ENCODE data around the gene SDCBP2. TPM values are rescaled to one million over a fixed set of nuclear protein-coding genes. Genes with fewer than 3 reads are reported as not detected.

The SDCBP2 gene
- polyA plus RNA-seq, 1 donor (not counting 4 experiments of a cell fraction or from before 2014, with no cell fraction given), result 36.0 TPM

- dilution Hi-C loops (cut with MboI; ENCODE audit: extremely low pct_ligation_motif_present, low sequenced_read_pairs), result no loop called here
Measured at GRCh38 chr20:1308702-1309095, 20.2 kb downstream of the SDCBP2 start.

GRCh38 chr20:1308067-1308701 is 20.8 kb downstream of the SDCBP2 start:
- Histone ChIP-seq H3K9ac (ENCODE audit: control insufficient read depth, extremely low read depth, insufficient read depth, low read length) (no peak overlapping the region), H3K4me1 (ENCODE audit: control insufficient read depth, extremely low read depth, insufficient read depth, low read length) (no peaks in the 10 kb centered on the region), H3K79me2 (ENCODE audit: control insufficient read depth, insufficient read depth, low read length) (no peaks in the 10 kb centered on the region), H3K27ac (ENCODE audit: control insufficient read depth, insufficient read depth, low read length) (no peak overlapping the region), H3K4me3 (ENCODE audit: control insufficient read depth in 2 of 3, extremely low read depth in 1 of 3, insufficient read depth in 2 of 3, low read depth in 1 of 3, low read length in 3 of 3) (no peak overlapping the region), H3K9me3 (ENCODE audit: control insufficient read depth, low read depth, low read length) (no peaks in the 10 kb centered on the region), H3K27me3 (ENCODE audit: control insufficient read depth, extremely low read depth, insufficient read depth, low read length) (no peaks in the 10 kb centered on the region), H3K4me2 (ENCODE audit: control insufficient read depth, extremely low read depth, insufficient read depth, low read depth, low read length) (no peak overlapping the region), H2AFZ (ENCODE audit: control insufficient read depth, low read length) (no peak overlapping the region), H3K9me1 (ENCODE audit: control insufficient read depth, extremely low read depth, insufficient read depth, low read length) (no peaks in the 10 kb centered on the region), H4K20me1 (ENCODE audit: control insufficient read depth, extremely low read depth, insufficient read depth, low read length) (no peaks in the 10 kb centered on the region), H3K36me3 (ENCODE audit: control insufficient read depth in 2 of 2, extremely low read depth in 1 of 2, insufficient read depth in 2 of 2, low read length in 2 of 2) (peaks cover 0 to 19% of the 10 kb centered on the region in 2 experiments)
- TF ChIP-seq CTCF (optimal IDR thresholded peaks at IDR 0.05 in 1 of 3, IDR thresholded peaks at IDR 0.05 in 1 of 3, conservative IDR thresholded peaks at IDR 0.05 in 1 of 3; ENCODE audit: extremely low read depth in 1 of 3, insufficient read depth in 2 of 3, low read length in 3 of 3), result no peak
- TF ChIP-seq EZH2 (IDR thresholded peaks at IDR 0.05; ENCODE audit: low read length), result no peak
- dilution Hi-C loops (cut with MboI; ENCODE audit: extremely low pct_ligation_motif_present, low sequenced_read_pairs), result no loop called here
- FAIRE-seq (no peak), DNase-seq (ENCODE audit: low read depth, low spot score) (no peak)

More at GRCh38 chr20:1308702-1309095, 20.2 kb downstream of the SDCBP2 start:
- FAIRE-seq (no peak), DNase-seq (ENCODE audit: low read depth, low spot score) (no peak)
- H2AFZ ChIP-seq (ENCODE audit: control insufficient read depth, low read length), result no peak overlapping the region
- no peaks in the 10 kb centered on the region for H3K27me3 ChIP-seq (ENCODE audit: control insufficient read depth, extremely low read depth, insufficient read depth, low read length)
- H3K36me3 ChIP-seq (ENCODE audit: control insufficient read depth in 2 of 2, extremely low read depth in 1 of 2, insufficient read depth in 2 of 2, low read length in 2 of 2), result peaks cover 0 to 18% of the 10 kb centered on the region in 2 experiments
- no peaks in the 10 kb centered on the region for H3K9me1 ChIP-seq (ENCODE audit: control insufficient read depth, extremely low read depth, insufficient read depth, low read length)
- H3K9me3 ChIP-seq (ENCODE audit: control insufficient read depth, low read depth, low read length), result no peaks in the 10 kb centered on the region
- no peaks in the 10 kb centered on the region for H3K79me2 ChIP-seq (ENCODE audit: control insufficient read depth, insufficient read depth, low read length)
- H3K4me1 ChIP-seq (ENCODE audit: control insufficient read depth, extremely low read depth, insufficient read depth, low read length), result no peaks in the 10 kb centered on the region
- H3K9ac ChIP-seq (ENCODE audit: control insufficient read depth, extremely low read depth, insufficient read depth, low read length), result no peak overlapping the region
- TF ChIP-seq EZH2 (IDR thresholded peaks at IDR 0.05; ENCODE audit: low read length) (no peak), CTCF (optimal IDR thresholded peaks at IDR 0.05 in 1 of 3, IDR thresholded peaks at IDR 0.05 in 1 of 3, conservative IDR thresholded peaks at IDR 0.05 in 1 of 3; ENCODE audit: extremely low read depth in 1 of 3, insufficient read depth in 2 of 3, low read length in 3 of 3) (no peak)
- H3K4me2 ChIP-seq (ENCODE audit: control insufficient read depth, extremely low read depth, insufficient read depth, low read depth, low read length), result no peak overlapping the region
- no peak overlapping the region for H3K27ac ChIP-seq (ENCODE audit: control insufficient read depth, insufficient read depth, low read length)
- H3K4me3 ChIP-seq (ENCODE audit: control insufficient read depth in 2 of 3, extremely low read depth in 1 of 3, insufficient read depth in 2 of 3, low read depth in 1 of 3, low read length in 3 of 3), result no peak overlapping the region
- no peaks in the 10 kb centered on the region for H4K20me1 ChIP-seq (ENCODE audit: control insufficient read depth, extremely low read depth, insufficient read depth, low read length)

Measured in keratinocyte (primary cell).